ENCODE measurements around the gene KCNK5. TPM values are rescaled to one million over a fixed set of nuclear protein-coding genes. Genes with fewer than 3 reads are reported as not detected.

Gene KCNK5
- 7.1 TPM for polyA plus RNA-seq (2013, experiment 1 of 2)
- 5.9 TPM for polyA plus RNA-seq (2013, experiment 2 of 2)

GRCh38 chr6:39228992-39229767 is at the start of gene KCNK5:
TSS of gene KCNK5 (minus strand) at chr6:39229475. CDS start at chr6:39229111, 364 bp downstream.
- Histone ChIP-seq H3K36me3 (ENCODE audit: control insufficient read depth, insufficient read depth, low read length) (peaks cover 3% of the 10 kb centered on the region), H3K9me3 (ENCODE audit: control insufficient read depth, low read length) (no peaks in the 10 kb centered on the region), H3K4me1 (ENCODE audit: control insufficient read depth, insufficient read depth, low read length, poor library complexity, severe bottlenecking) (peaks cover 12% of the 10 kb centered on the region), H3K4me3 (ENCODE audit: extremely low read depth, insufficient read depth, low read length, poor library complexity, severe bottlenecking) (peak within 1 kb of the TSS; percentile 58), H3K27ac (ENCODE audit: low read depth, low read length, severe bottlenecking) (no peak within 1 kb of the TSS)
- 1 to 3% methylated on average over 52 to 64 of the region's 73 CpGs for WGBS, 2 experiments (ENCODE audit: insufficient coverage in 2 of 2)

GRCh38 chr6:39276379-39276995 is 47.2 kb upstream of the KCNK5 start:
- WGBS, 2 experiments (ENCODE audit: insufficient coverage in 2 of 2), result no CpG with 5 or more reads among the region's 3 CpGs
- Histone ChIP-seq H3K4me3 (ENCODE audit: extremely low read depth, insufficient read depth, low read length, poor library complexity, severe bottlenecking) (no peak overlapping the region), H3K27ac (ENCODE audit: low read depth, low read length, severe bottlenecking) (no peak overlapping the region), H3K36me3 (ENCODE audit: control insufficient read depth, insufficient read depth, low read length) (no peaks in the 10 kb centered on the region), H3K4me1 (ENCODE audit: control insufficient read depth, insufficient read depth, low read length, poor library complexity, severe bottlenecking) (no peaks in the 10 kb centered on the region), H3K9me3 (ENCODE audit: control insufficient read depth, low read length) (no peaks in the 10 kb centered on the region)

GRCh38 chr6:39274903-39275302 is 45.6 kb upstream of the KCNK5 start:
- Histone ChIP-seq H3K9me3 (ENCODE audit: control insufficient read depth, low read length) (no peaks in the 10 kb centered on the region), H3K4me1 (ENCODE audit: control insufficient read depth, insufficient read depth, low read length, poor library complexity, severe bottlenecking) (no peaks in the 10 kb centered on the region), H3K27ac (ENCODE audit: low read depth, low read length, severe bottlenecking) (no peak overlapping the region), H3K36me3 (ENCODE audit: control insufficient read depth, insufficient read depth, low read length) (no peaks in the 10 kb centered on the region), H3K4me3 (ENCODE audit: extremely low read depth, insufficient read depth, low read length, poor library complexity, severe bottlenecking) (no peak overlapping the region)
- 79 to 88% methylated on average over 1 to 3 of the region's 3 CpGs for whole genome bisulfite sequencing, 2 experiments (ENCODE audit: insufficient coverage in 2 of 2)

- no peak overlapping the region for H3K4me3 ChIP-seq (ENCODE audit: extremely low read depth, insufficient read depth, low read length, poor library complexity, severe bottlenecking)
- H3K4me1 ChIP-seq (ENCODE audit: control insufficient read depth, insufficient read depth, low read length, poor library complexity, severe bottlenecking), result no peaks in the 10 kb centered on the region
- 63 to 100% methylated on average over 2 to 3 of the region's 4 CpGs for WGBS, 2 experiments (ENCODE audit: insufficient coverage in 2 of 2)
- H3K27ac ChIP-seq (ENCODE audit: low read depth, low read length, severe bottlenecking), result no peak overlapping the region
- H3K9me3 ChIP-seq (ENCODE audit: control insufficient read depth, low read length), result no peaks in the 10 kb centered on the region
- H3K36me3 ChIP-seq (ENCODE audit: control insufficient read depth, insufficient read depth, low read length), result no peaks in the 10 kb centered on the region
Measured at GRCh38 chr6:39274471-39274870, 45.2 kb upstream of the KCNK5 start.

GRCh38 chr6:39273406-39273821 is 44.1 kb upstream of the KCNK5 start:
- Histone ChIP-seq H3K4me1 (ENCODE audit: control insufficient read depth, insufficient read depth, low read length, poor library complexity, severe bottlenecking) (peaks cover 5% of the 10 kb centered on the region), H3K9me3 (ENCODE audit: control insufficient read depth, low read length) (no peaks in the 10 kb centered on the region), H3K36me3 (ENCODE audit: control insufficient read depth, insufficient read depth, low read length) (no peaks in the 10 kb centered on the region), H3K4me3 (ENCODE audit: extremely low read depth, insufficient read depth, low read length, poor library complexity, severe bottlenecking) (no peak overlapping the region), H3K27ac (ENCODE audit: low read depth, low read length, severe bottlenecking) (no peak overlapping the region)
- WGBS, 2 experiments (ENCODE audit: insufficient coverage in 2 of 2), result 42 to 51% methylated on average over 5 to 6 of the region's 6 CpGs

- Histone ChIP-seq H3K27ac (ENCODE audit: low read depth, low read length, severe bottlenecking) (no peak overlapping the region), H3K4me1 (ENCODE audit: control insufficient read depth, insufficient read depth, low read length, poor library complexity, severe bottlenecking) (peaks cover 5% of the 10 kb centered on the region), H3K36me3 (ENCODE audit: control insufficient read depth, insufficient read depth, low read length) (no peaks in the 10 kb centered on the region), H3K9me3 (ENCODE audit: control insufficient read depth, low read length) (no peaks in the 10 kb centered on the region), H3K4me3 (ENCODE audit: extremely low read depth, insufficient read depth, low read length, poor library complexity, severe bottlenecking) (no peak overlapping the region)
- no CpG with 5 or more reads among the region's 1 CpG for WGBS, 2 experiments (ENCODE audit: insufficient coverage in 2 of 2)
Measured at GRCh38 chr6:39269961-39270360, 40.7 kb upstream of the KCNK5 start.

GRCh38 chr6:39268721-39269120 is 39.4 kb upstream of the KCNK5 start:
- Histone ChIP-seq H3K9me3 (ENCODE audit: control insufficient read depth, low read length) (no peaks in the 10 kb centered on the region), H3K36me3 (ENCODE audit: control insufficient read depth, insufficient read depth, low read length) (no peaks in the 10 kb centered on the region), H3K27ac (ENCODE audit: low read depth, low read length, severe bottlenecking) (no peak overlapping the region), H3K4me3 (ENCODE audit: extremely low read depth, insufficient read depth, low read length, poor library complexity, severe bottlenecking) (no peak overlapping the region), H3K4me1 (ENCODE audit: control insufficient read depth, insufficient read depth, low read length, poor library complexity, severe bottlenecking) (peaks cover 5% of the 10 kb centered on the region)
- WGBS, 2 experiments (ENCODE audit: insufficient coverage in 2 of 2), result no CpG with 5 or more reads among the region's 3 CpGs

- H3K4me1 ChIP-seq (ENCODE audit: control insufficient read depth, insufficient read depth, low read length, poor library complexity, severe bottlenecking), result peaks cover 5% of the 10 kb centered on the region
- no peak overlapping the region for H3K4me3 ChIP-seq (ENCODE audit: extremely low read depth, insufficient read depth, low read length, poor library complexity, severe bottlenecking)
- WGBS, 2 experiments (ENCODE audit: insufficient coverage in 2 of 2), result 97 to 100% methylated on average over 1 to 3 of the region's 7 CpGs
- H3K27ac ChIP-seq (ENCODE audit: low read depth, low read length, severe bottlenecking), result no peak overlapping the region
- H3K36me3 ChIP-seq (ENCODE audit: control insufficient read depth, insufficient read depth, low read length), result no peaks in the 10 kb centered on the region
- no peaks in the 10 kb centered on the region for H3K9me3 ChIP-seq (ENCODE audit: control insufficient read depth, low read length)
Measured at GRCh38 chr6:39268171-39268570, 38.9 kb upstream of the KCNK5 start.

GRCh38 chr6:39266782-39267355 is 37.6 kb upstream of the KCNK5 start:
- WGBS, 2 experiments (ENCODE audit: insufficient coverage in 2 of 2), result 96 to 97% methylated on average over 4 of the region's 5 CpGs
- no peaks in the 10 kb centered on the region for H3K9me3 ChIP-seq (ENCODE audit: control insufficient read depth, low read length)
- H3K4me1 ChIP-seq (ENCODE audit: control insufficient read depth, insufficient read depth, low read length, poor library complexity, severe bottlenecking), result peaks cover 5% of the 10 kb centered on the region
- H3K4me3 ChIP-seq (ENCODE audit: extremely low read depth, insufficient read depth, low read length, poor library complexity, severe bottlenecking), result no peak overlapping the region
- no peaks in the 10 kb centered on the region for H3K36me3 ChIP-seq (ENCODE audit: control insufficient read depth, insufficient read depth, low read length)
- H3K27ac ChIP-seq (ENCODE audit: low read depth, low read length, severe bottlenecking), result no peak overlapping the region

- WGBS, 2 experiments (ENCODE audit: insufficient coverage in 2 of 2), result no CpG with 5 or more reads among the region's 2 CpGs
- Histone ChIP-seq H3K36me3 (ENCODE audit: control insufficient read depth, insufficient read depth, low read length) (no peaks in the 10 kb centered on the region), H3K4me3 (ENCODE audit: extremely low read depth, insufficient read depth, low read length, poor library complexity, severe bottlenecking) (no peak overlapping the region), H3K9me3 (ENCODE audit: control insufficient read depth, low read length) (peaks cover under 1% of the 10 kb centered on the region), H3K4me1 (ENCODE audit: control insufficient read depth, insufficient read depth, low read length, poor library complexity, severe bottlenecking) (peaks cover 5% of the 10 kb centered on the region), H3K27ac (ENCODE audit: low read depth, low read length, severe bottlenecking) (no peak overlapping the region)
Measured at GRCh38 chr6:39266375-39266774, 37.1 kb upstream of the KCNK5 start.

Data from mesodermal cell (in vitro differentiated cells).